Measurements from ENCODE around the gene CCDC90B. TPM values are rescaled to one million over a fixed set of nuclear protein-coding genes. Genes with fewer than 3 reads are reported as not detected.
"Not testable (repeated sequence)": the region's sequence is repeated elsewhere in the genome, so short reads cannot be mapped to it uniquely, and the experiment has no call there.

Gene CCDC90B
- total RNA-seq, 4 donors from 2014 or later, result 22.7 to 56.9 (median 31.7) TPM

DNA sequence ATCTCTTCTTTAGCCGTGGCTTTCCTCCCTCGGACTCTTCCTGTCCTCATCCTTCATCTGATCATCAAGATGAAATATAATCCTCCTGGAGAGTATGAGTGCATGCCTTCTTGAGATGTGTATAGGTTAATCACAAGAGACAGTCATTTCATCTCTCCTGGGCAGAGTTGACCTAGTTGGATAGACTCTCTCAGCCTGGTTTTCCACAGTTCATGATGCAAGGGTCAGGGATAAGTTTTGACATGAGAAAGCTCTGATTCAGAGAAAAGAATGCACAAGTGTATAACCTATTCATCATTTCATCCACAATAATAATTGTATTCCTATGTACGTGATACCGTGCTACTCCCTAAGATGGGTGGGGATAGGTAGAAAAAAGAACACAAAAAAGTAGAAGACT lies 33.2 kb upstream of the CCDC90B start:
- Histone ChIP-seq H3K27ac (replicated peaks in 1 of 4) (no peak overlapping the region), H3K4me3 (no peak overlapping the region), H3K4me1 (no peaks in the 10 kb centered on the region), H3K9me3 (no peaks in the 10 kb centered on the region), H3K27me3 (no peaks in the 10 kb centered on the region), H3K36me3 (no peaks in the 10 kb centered on the region)
- 36% methylated on average over 4 of the region's 4 CpGs for WGBS
- DNase-seq (ENCODE audit: extremely low spot score), result no peak
- TF ChIP-seq, protein P1, sequence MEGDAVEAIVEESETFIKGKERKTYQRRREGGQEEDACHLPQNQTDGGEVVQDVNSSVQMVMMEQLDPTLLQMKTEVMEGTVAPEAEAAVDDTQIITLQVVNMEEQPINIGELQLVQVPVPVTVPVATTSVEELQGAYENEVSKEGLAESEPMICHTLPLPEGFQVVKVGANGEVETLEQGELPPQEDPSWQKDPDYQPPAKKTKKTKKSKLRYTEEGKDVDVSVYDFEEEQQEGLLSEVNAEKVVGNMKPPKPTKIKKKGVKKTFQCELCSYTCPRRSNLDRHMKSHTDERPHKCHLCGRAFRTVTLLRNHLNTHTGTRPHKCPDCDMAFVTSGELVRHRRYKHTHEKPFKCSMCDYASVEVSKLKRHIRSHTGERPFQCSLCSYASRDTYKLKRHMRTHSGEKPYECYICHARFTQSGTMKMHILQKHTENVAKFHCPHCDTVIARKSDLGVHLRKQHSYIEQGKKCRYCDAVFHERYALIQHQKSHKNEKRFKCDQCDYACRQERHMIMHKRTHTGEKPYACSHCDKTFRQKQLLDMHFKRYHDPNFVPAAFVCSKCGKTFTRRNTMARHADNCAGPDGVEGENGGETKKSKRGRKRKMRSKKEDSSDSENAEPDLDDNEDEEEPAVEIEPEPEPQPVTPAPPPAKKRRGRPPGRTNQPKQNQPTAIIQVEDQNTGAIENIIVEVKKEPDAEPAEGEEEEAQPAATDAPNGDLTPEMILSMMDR (IDR thresholded peaks at IDR 0.05), result no peak
- TF ChIP-seq POLR2A (IDR thresholded peaks at IDR 0.05; ENCODE audit: low read depth), result no peak
- no peak for TF ChIP-seq POLR2AphosphoS5 (IDR thresholded peaks at IDR 0.05)
- no peak for TF ChIP-seq EP300 (IDR thresholded peaks at IDR 0.05)
- intact Hi-C loops (cut with DNase I), result no loop called here

DNA sequence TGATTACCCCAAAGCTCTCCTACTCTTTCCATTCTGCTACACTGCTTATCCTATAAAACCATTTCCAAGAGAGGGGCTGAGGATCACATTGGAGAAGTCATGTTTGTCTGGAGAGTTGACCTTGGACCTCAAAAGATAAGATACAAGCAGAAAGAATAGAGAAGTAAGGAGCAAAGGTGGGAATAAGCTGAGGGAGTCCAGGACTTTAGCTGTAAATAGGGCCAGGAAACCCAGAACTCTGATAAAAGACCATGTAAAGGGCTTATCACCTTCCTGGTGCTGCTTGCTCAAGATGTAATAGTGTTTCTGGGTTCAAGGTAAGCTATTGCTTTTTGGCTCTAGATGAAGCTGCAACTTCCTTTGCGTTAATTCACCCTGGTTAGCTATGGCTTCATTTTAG lies 32.8 kb upstream of the CCDC90B start:
- WGBS, result 90% methylated on average over 1 of the region's 1 CpG
- Histone ChIP-seq H3K4me3 (no peak overlapping the region), H3K27ac (replicated peaks in 1 of 4) (no peak overlapping the region), H3K9me3 (no peaks in the 10 kb centered on the region), H3K36me3 (no peaks in the 10 kb centered on the region), H3K4me1 (no peaks in the 10 kb centered on the region), H3K27me3 (no peaks in the 10 kb centered on the region)
- intact Hi-C loops (cut with DNase I), result no loop called here
- TF ChIP-seq POLR2A (IDR thresholded peaks at IDR 0.05; ENCODE audit: low read depth) (no peak), POLR2AphosphoS5 (IDR thresholded peaks at IDR 0.05) (no peak), EP300 (IDR thresholded peaks at IDR 0.05) (no peak)
- TF ChIP-seq, protein P1 (IDR thresholded peaks at IDR 0.05), result no peak
- peak; percentile 57 for DNase-seq (ENCODE audit: extremely low spot score)

DNA sequence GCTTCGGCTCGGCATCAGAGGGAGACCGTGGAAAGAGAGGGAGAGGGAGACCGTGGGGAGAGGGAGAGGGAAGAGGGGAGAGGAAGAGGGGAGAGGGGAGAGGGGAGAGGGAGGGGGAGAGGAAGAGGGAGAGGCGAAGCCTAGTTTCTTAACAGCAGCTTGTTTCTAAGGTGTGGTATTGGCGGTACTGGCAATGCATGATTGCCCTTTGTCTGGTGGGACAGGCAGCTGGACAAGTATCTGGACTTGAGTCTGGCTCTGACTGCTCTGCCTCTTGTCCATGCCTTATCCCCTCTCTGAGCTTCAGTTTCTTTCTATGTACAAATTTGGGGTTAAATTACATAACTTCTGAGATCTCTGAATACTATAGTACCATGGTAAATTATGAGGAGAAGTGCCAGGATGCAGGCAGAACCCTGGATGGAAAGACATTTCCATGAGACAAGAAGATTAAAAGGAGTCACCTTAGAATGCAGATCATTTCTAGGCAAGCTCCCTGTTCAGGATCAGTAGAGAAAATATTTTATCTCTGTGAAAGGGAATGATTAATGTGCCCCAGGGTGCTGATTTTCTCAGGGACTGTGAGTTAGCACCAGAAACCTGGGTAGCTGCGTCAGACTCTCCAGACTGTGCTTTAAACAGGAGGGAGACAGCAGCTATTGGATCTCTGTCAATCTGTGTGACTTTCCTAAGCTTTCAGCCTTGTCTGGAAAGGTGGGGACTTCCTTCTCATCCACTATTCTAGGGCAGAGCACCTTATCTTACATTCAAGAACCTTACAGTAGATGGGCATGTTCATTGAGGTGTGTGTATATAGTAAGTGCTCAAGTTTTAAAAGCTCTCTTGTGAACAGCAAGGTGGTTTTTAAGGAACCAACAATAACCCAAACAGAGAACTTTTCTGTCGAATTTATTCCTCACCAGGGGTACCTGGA lies 31.9 kb upstream of the CCDC90B start:
- Histone ChIP-seq H3K36me3 (no peaks in the 10 kb centered on the region), H3K27me3 (no peaks in the 10 kb centered on the region), H3K27ac (replicated peaks in 1 of 4) (no peak overlapping the region), H3K9me3 (no peaks in the 10 kb centered on the region), H3K4me3 (no peak overlapping the region), H3K4me1 (no peaks in the 10 kb centered on the region)
- intact Hi-C loops (cut with DNase I), result no loop called here
- 75% methylated on average over 8 of the region's 8 CpGs for WGBS
- no peak for TF ChIP-seq POLR2A (IDR thresholded peaks at IDR 0.05; ENCODE audit: low read depth)
- TF ChIP-seq POLR2AphosphoS5 (IDR thresholded peaks at IDR 0.05), result no peak
- no peak for TF ChIP-seq EP300 (IDR thresholded peaks at IDR 0.05)
- TF ChIP-seq, protein P1 (IDR thresholded peaks at IDR 0.05), result no peak
- peak; percentile 74 for DNase-seq (ENCODE audit: extremely low spot score)

DNA sequence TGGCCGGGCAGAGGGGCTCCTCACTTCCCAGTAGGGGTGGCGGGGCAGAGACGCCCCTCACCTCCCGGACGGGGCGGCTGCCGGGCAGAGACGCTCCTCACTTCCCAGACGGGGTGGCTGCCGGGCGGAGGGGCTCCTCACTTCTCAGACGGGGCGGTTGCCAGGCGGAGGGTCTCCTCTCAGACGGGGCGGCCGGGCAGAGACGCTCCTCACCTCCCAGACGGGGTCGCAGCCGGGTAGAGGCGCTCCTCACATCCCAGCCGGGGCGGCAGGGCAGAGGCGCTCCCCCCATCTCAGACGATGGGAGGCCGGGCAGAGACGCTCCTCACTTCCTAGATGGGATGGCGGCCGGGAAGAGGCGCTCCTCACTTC lies 30.7 kb upstream of the CCDC90B start:
- H3K4me3 ChIP-seq; H3K4me1 ChIP-seq; DNase-seq (ENCODE audit: extremely low spot score); intact Hi-C loops (cut with DNase I); H3K27ac ChIP-seq (replicated peaks in 1 of 4); H3K9me3 ChIP-seq; H3K27me3 ChIP-seq; H3K36me3 ChIP-seq: not testable (repeated sequence)
- WGBS, result 98% methylated on average over 26 of the region's 31 CpGs

DNA sequence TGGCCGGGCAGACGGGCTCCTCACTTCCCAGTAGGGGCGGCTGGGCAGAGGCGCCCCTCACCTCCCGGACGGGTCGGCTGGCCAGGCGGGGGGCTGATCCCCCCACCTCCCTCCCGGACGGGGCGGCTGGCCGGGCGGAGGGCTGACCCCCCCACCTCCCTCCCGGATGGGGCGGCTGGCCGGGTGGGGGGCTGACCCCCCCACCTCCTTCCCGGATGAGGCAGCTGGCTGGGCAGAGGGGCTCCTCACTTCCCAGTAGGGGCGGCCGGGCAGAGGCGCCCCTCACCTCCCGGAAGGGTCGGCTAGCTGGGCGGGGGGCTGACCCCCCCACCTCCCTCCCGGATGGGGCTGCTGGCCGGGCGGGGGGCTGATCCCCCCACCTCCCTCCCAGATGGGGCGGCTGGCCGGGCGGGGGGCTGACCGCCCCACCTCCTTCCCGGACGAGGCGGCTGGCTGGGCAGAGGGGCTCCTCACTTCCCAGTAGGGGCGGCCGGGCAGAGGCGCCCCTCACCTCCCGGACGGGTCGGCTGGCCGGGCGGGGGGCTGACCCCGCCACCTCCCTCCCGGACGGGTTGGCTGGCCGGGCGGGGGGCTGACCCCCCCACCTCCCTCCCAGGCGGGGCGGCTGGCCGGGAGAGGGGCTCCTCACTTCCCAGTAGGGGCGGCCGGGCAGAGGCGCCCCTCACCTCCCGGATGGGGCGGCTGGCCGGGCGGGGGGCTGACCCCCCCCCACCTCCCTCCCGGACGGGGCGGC lies 30.2 kb upstream of the CCDC90B start:
- WGBS, result 90% methylated on average over 34 of the region's 59 CpGs
- intact Hi-C loops (cut with DNase I); H3K36me3 ChIP-seq; H3K4me1 ChIP-seq; H3K4me3 ChIP-seq; H3K27me3 ChIP-seq; DNase-seq (ENCODE audit: extremely low spot score); H3K9me3 ChIP-seq; H3K27ac ChIP-seq (replicated peaks in 1 of 4): not testable (repeated sequence)
